Thoracic aorta (tissue), 2 donors: ENCODE data around the gene EPGN. TPM values are rescaled to one million over a fixed set of nuclear protein-coding genes. Genes with fewer than 3 reads are reported as not detected.

Experiments used
- ATAC-seq: fragments of 150-250 bp; one replicate; pipeline ENCODE4 v1.8.0; 2017; ENCODE audit warnings: low read depth; ENCODE audit not compliant: insufficient number of reproducible peaks, low FRiP score
- DNase-seq: peaks from one replicate; pipeline ENCODE4 v3.0.0-alpha.2; 2020; ENCODE audit warnings: low spot score
- H3K27ac ChIP-seq, 2 donors: fragments of 200-600 bp; sonication (generic); 1 replicate in 1 of 2; 2 replicates in 1 of 2; pipeline ENCODE4 v1.5.1; 2016; ENCODE audit warnings: mild to moderate bottlenecking in 2 of 2, moderate library complexity in 2 of 2
- H3K27me3 ChIP-seq: fragments of 200-600 bp; sonication (generic); replicated peaks from 2 replicates; pipeline ENCODE4 v1.6.0; 2016; ENCODE audit warnings: mild to moderate bottlenecking; ENCODE audit not compliant: insufficient read depth
- H3K36me3 ChIP-seq: fragments of 200-600 bp; sonication (generic); one replicate; pipeline ENCODE4 v1.5.1; 2016
- H3K4me1 ChIP-seq, 2 donors: fragments of 200-600 bp; sonication (generic); 1 replicate in 1 of 2; 2 replicates in 1 of 2; pipeline versions ENCODE4 v1.5.1 to v1.6.0; 2016; ENCODE audit warnings: low read depth in 2 of 2, mild to moderate bottlenecking in 1 of 2; ENCODE audit not compliant: control insufficient read depth in 1 of 2
- H3K4me3 ChIP-seq: fragments of 200-600 bp; sonication (generic); 2 replicates; pipeline ENCODE4 v1.5.1; 2016; ENCODE audit warnings: mild to moderate bottlenecking
- H3K9me3 ChIP-seq: fragments of 200-600 bp; sonication (generic); 2 replicates; pipeline ENCODE4 v1.5.1; 2016
- total RNA-seq, 2 donors: library from RNA; depleted of rRNA; stranded (reverse); fragments of >200 nt; gene quantifications; one replicate each; pipeline versions ENCODE4 v1.1.0 to v1.2.3, GENCODE V29; 2016
- TF ChIP-seq, protein P1 (sequence below): fragments of 200-600 bp; sonication (generic); IDR thresholded peaks from one replicate; pipeline ENCODE4 v1.5.1; 2019; ENCODE audit warnings: antibody characterized with exemption

The EPGN gene
- total RNA-seq, 2 donors from 2014 or later: 1.6 TPM; not detected in 1

DNA sequence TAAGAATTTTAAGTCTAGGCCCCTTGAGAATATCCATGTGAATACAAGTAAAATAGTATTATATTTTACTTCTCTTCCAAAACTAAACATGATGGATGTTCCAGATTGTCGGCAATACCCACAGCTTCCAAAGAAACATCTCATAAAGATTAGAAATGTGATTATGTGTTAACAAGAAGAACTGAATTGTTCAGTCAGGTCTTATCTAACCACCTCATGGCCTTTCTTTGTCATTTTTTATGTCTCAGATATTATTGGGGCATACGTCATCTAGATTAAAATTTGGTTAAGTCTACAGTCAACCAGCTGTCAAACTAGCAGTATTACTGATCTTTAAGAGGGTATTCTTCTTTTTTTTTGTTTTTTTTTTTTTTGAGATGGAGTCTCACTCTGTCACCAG, 10.0 kb downstream of the EPGN start:
- DNase-seq: no peak
- ATAC-seq: no peak
- Histone ChIP-seq H3K27me3 (no peaks in the 10 kb centered on the region), H3K4me1 (no peaks in the 10 kb centered on the region), H3K9me3 (no peaks in the 10 kb centered on the region), H3K36me3 (no peaks in the 10 kb centered on the region), H3K27ac (no peak overlapping the region), H3K4me3 (no peak overlapping the region)
- TF ChIP-seq, protein P1, sequence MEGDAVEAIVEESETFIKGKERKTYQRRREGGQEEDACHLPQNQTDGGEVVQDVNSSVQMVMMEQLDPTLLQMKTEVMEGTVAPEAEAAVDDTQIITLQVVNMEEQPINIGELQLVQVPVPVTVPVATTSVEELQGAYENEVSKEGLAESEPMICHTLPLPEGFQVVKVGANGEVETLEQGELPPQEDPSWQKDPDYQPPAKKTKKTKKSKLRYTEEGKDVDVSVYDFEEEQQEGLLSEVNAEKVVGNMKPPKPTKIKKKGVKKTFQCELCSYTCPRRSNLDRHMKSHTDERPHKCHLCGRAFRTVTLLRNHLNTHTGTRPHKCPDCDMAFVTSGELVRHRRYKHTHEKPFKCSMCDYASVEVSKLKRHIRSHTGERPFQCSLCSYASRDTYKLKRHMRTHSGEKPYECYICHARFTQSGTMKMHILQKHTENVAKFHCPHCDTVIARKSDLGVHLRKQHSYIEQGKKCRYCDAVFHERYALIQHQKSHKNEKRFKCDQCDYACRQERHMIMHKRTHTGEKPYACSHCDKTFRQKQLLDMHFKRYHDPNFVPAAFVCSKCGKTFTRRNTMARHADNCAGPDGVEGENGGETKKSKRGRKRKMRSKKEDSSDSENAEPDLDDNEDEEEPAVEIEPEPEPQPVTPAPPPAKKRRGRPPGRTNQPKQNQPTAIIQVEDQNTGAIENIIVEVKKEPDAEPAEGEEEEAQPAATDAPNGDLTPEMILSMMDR: no peak

DNA sequence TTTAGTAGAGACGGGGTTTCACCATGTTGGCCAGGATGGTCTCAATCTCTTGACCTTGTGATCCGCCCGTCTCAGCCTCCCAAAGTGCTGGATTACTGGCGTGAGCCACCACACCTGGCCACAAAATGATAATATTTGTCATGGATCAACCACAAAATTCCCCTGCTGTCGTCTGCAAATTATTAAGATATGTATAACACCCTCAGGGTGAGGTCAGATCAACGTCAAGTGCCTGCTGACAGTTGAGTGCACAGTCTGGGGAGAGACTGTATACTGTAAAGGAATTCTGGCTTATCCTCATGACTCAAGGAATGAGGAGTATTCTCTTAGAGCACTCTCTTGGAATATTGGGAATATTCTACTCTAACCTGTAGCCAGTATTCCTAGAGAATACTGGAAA, 11.2 kb downstream of the EPGN start:
- TF ChIP-seq, protein P1: no peak
- Histone ChIP-seq H3K27ac (no peak overlapping the region), H3K27me3 (no peaks in the 10 kb centered on the region), H3K9me3 (no peaks in the 10 kb centered on the region), H3K4me3 (no peak overlapping the region), H3K4me1 (no peaks in the 10 kb centered on the region), H3K36me3 (no peaks in the 10 kb centered on the region)
- DNase-seq (no peak), ATAC-seq (no peak)

DNA sequence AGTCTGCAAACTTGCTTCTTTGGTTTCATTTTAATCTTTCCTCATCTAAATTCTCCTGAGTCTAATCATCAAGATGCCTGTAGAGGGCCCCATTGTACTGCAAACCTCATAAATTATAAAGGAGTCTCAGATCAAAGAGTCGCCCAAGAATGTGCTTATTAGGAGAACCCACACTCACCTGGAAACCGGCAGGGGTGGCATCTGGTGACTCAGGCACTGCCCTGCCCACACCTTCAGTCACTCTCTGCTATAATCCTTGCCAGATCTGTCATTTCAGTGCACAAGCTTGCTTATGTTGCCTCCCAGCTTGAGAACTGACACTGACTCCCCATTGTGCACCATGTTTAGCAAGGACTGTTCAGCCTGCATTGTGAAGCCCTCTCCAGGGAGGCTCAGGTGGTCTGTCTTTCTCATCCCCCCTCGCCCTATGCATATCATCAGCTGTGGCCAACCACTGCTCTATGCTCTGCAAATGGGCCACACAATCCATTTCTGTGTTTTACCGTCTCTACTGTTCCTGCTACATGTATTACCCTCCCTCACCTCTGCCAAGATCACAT, 12.4 kb downstream of the EPGN start:
- DNase-seq: no peak
- TF ChIP-seq, protein P1: no peak
- no peaks in the 10 kb centered on the region for H3K27me3 ChIP-seq
- no peak overlapping the region for H3K27ac ChIP-seq
- no peak for ATAC-seq
- no peak overlapping the region for H3K4me3 ChIP-seq
- no peaks in the 10 kb centered on the region for H3K36me3 ChIP-seq
- H3K4me1 ChIP-seq: no peaks in the 10 kb centered on the region
- H3K9me3 ChIP-seq: no peaks in the 10 kb centered on the region

DNA sequence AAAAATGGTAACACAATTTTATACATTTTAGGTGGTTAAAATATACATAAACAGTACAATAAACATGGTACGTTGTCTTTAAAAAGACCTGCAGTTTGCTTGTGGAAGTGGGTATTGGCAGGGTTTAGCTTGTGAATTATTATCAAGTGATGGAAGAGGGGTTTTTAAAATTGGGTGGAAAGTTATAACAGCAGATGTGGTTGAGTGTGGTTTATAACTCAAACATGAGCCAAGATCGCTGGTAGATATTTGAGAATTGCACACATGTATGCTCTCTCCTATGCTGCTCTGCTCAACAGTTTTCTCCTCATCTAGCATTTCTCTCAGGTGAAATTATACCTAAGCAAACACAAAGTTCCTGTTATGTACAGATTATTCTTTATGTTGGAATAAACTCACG, 14.0 kb downstream of the EPGN start:
- Histone ChIP-seq H3K36me3 (no peaks in the 10 kb centered on the region), H3K27ac (no peak overlapping the region), H3K9me3 (no peaks in the 10 kb centered on the region), H3K27me3 (no peaks in the 10 kb centered on the region), H3K4me1 (no peaks in the 10 kb centered on the region), H3K4me3 (no peak overlapping the region)
- TF ChIP-seq, protein P1: no peak
- DNase-seq (no peak), ATAC-seq (no peak)

DNA sequence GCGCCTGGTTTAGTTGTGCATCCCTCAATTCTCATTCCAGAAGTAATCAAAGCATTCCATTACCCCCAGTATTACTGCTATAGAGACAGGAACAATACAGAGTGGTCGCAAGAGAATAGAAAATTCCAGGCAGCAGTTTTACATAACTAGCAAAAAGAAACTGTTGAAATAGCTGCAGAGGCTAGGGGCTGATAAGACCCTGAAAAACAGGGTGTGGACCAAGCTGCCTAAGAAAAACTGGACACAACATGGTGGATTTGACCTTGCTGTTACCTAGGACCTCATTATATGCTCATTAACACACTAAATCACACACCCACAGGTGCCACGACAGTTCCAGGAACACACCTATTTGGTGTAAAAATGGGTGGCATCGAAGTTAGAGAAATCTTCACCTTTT, 15.4 kb downstream of the EPGN start:
- H3K4me3 ChIP-seq: no peak overlapping the region
- H3K4me1 ChIP-seq: no peaks in the 10 kb centered on the region
- DNase-seq (no peak), ATAC-seq (no peak)
- TF ChIP-seq, protein P1: no peak
- no peak overlapping the region for H3K27ac ChIP-seq
- no peaks in the 10 kb centered on the region for H3K9me3 ChIP-seq
- H3K36me3 ChIP-seq: no peaks in the 10 kb centered on the region
- H3K27me3 ChIP-seq: no peaks in the 10 kb centered on the region
